Suprapubic skin (tissue), 3 donors: Measurements from ENCODE around the gene ACER3.

ENCODE experiments used
- POLR2A ChIP-seq, 2 donors: fragments of 450-650 bp; IDR thresholded peaks; one replicate each; pipeline ENCODE4 v1.6.1; 2017; ENCODE audit warnings: antibody characterized with exemption in 2 of 2, mild to moderate bottlenecking in 2 of 2, moderate library complexity in 2 of 2
- TF ChIP-seq, protein P1 (sequence below), 2 donors: fragments of 200-600 bp in 1 of 2; fragments of 450-650 bp in 1 of 2; sonication (generic) in 1 of 2; IDR thresholded peaks; one replicate each; pipeline ENCODE4 v1.5.1; 2016 to 2019; ENCODE audit warnings: antibody characterized with exemption in 2 of 2, mild to moderate bottlenecking in 1 of 2, moderate library complexity in 1 of 2

- TF ChIP-seq, protein P1, sequence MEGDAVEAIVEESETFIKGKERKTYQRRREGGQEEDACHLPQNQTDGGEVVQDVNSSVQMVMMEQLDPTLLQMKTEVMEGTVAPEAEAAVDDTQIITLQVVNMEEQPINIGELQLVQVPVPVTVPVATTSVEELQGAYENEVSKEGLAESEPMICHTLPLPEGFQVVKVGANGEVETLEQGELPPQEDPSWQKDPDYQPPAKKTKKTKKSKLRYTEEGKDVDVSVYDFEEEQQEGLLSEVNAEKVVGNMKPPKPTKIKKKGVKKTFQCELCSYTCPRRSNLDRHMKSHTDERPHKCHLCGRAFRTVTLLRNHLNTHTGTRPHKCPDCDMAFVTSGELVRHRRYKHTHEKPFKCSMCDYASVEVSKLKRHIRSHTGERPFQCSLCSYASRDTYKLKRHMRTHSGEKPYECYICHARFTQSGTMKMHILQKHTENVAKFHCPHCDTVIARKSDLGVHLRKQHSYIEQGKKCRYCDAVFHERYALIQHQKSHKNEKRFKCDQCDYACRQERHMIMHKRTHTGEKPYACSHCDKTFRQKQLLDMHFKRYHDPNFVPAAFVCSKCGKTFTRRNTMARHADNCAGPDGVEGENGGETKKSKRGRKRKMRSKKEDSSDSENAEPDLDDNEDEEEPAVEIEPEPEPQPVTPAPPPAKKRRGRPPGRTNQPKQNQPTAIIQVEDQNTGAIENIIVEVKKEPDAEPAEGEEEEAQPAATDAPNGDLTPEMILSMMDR (IDR thresholded peaks at IDR 0.05) = no peak
- TF ChIP-seq POLR2A (IDR thresholded peaks at IDR 0.05) = no peak
These were observed 2.8 kb upstream of the ACER3 start for GRCh38 chr11:76857781-76858410.
